CD14-positive monocyte (primary cell): ENCODE data around the gene SRP9. TPM values are rescaled to one million over a fixed set of nuclear protein-coding genes. Genes with fewer than 3 reads are reported as not detected.
"Not testable (repeated sequence)": the region's sequence is repeated elsewhere in the genome, so short reads cannot be mapped to it uniquely, and the experiment has no call there.

Experiments
- DNase-seq, 3 donors: peaks; one replicate each; pipeline ENCODE4 v3.0.0-alpha.2; 2011 to 2022
- H2AFZ ChIP-seq: 2 replicates; pipeline ENCODE4 v1.6.0; 2012; ENCODE audit warnings: mild to moderate bottlenecking, low read depth, low read length, inconsistent platforms; ENCODE audit not compliant: insufficient read depth, poor library complexity, severe bottlenecking
- H3K27ac ChIP-seq, 2 donors: 1 replicate in 1 of 2; 2 replicates in 1 of 2; pipeline ENCODE4 v1.5.1; 2012 to 2013; ENCODE audit warnings: low read length in 2 of 2, control low read depth in 1 of 2, inconsistent platforms in 1 of 2, low read depth in 1 of 2, mild to moderate bottlenecking in 1 of 2
- H3K27me3 ChIP-seq, 2 donors: one replicate each; pipeline versions ENCODE4 v1.6.0 to v1.6.1; 2011 to 2013; ENCODE audit warnings: low read length in 2 of 2; ENCODE audit not compliant: control insufficient read depth in 2 of 2, insufficient read depth in 2 of 2
- H3K36me3 ChIP-seq, 2 donors: replicated peaks in 1 of 2; 1 replicate in 1 of 2; 2 replicates in 1 of 2; pipeline versions ENCODE4 v1.5.1 to v1.6.1; 2012 to 2013; ENCODE audit warnings: low read length in 2 of 2, control low read depth in 1 of 2, inconsistent platforms in 1 of 2, mild to moderate bottlenecking in 1 of 2; ENCODE audit not compliant: insufficient read depth in 2 of 2, control insufficient read depth in 1 of 2
- H3K4me1 ChIP-seq, 2 donors: 1 replicate in 1 of 2; 2 replicates in 1 of 2; pipeline versions ENCODE4 v1.5.1 to v1.6.1; 2012 to 2013; ENCODE audit warnings: low read length in 2 of 2, control low read depth in 1 of 2, inconsistent platforms in 1 of 2, mild to moderate bottlenecking in 1 of 2, moderate library complexity in 1 of 2; ENCODE audit not compliant: insufficient read depth in 2 of 2, control insufficient read depth in 1 of 2
- H3K4me2 ChIP-seq: replicated peaks from 2 replicates; pipeline ENCODE3; 2012; ENCODE audit warnings: low read length, moderate library complexity, mild to moderate bottlenecking; ENCODE audit not compliant: poor library complexity, severe bottlenecking; ENCODE audit errors: extremely low read depth
- H3K4me3 ChIP-seq, 3 experiments: fragments of 200-600 bp in 1 of 3; sonication (generic) in 1 of 3; replicated peaks in 1 of 3; 1 replicate in 2 of 3; 2 replicates in 1 of 3; pipeline ENCODE4 v1.5.1; 2011 to 2013; ENCODE audit warnings: low read length in 3 of 3, mild to moderate bottlenecking in 3 of 3, control low read depth in 2 of 3, low read depth in 2 of 3, inconsistent platforms in 1 of 3, moderate library complexity in 1 of 3
- H3K79me2 ChIP-seq: 2 replicates; pipeline ENCODE4 v1.6.0; 2012; ENCODE audit warnings: mild to moderate bottlenecking, control low read depth, inconsistent platforms, low read length, moderate library complexity; ENCODE audit not compliant: insufficient read depth
- H3K9ac ChIP-seq: 2 replicates; pipeline ENCODE4 v1.6.0; 2017; ENCODE audit warnings: low read length, mild to moderate bottlenecking; ENCODE audit not compliant: insufficient read depth, poor library complexity, severe bottlenecking
- H3K9me3 ChIP-seq, 2 donors: replicated peaks in 1 of 2; 1 replicate in 1 of 2; 2 replicates in 1 of 2; pipeline versions ENCODE4 v1.5.1 to v1.6.1; 2012 to 2013; ENCODE audit warnings: low read length in 2 of 2, control low read depth in 1 of 2; ENCODE audit not compliant: control insufficient read depth in 1 of 2, insufficient read depth in 1 of 2
- H4K20me1 ChIP-seq: 2 replicates; pipeline ENCODE4 v1.6.0; 2012; ENCODE audit warnings: mild to moderate bottlenecking, low read length, control low read depth, moderate library complexity; ENCODE audit not compliant: insufficient read depth
- H3K27ac Mint-ChIP-seq, 7 donors: one replicate each; pipeline ENCODE4 v1.8.0; 2020; ENCODE audit warnings: mild to moderate bottlenecking in 7 of 7, mixed read lengths in 7 of 7, moderate library complexity in 6 of 7, inconsistent platforms in 2 of 7
- H3K27me3 Mint-ChIP-seq, 3 donors: one replicate each; pipeline ENCODE4 v1.8.0; 2021 to 2022; ENCODE audit warnings: low read depth in 3 of 3, mild to moderate bottlenecking in 3 of 3, mixed read lengths in 3 of 3, moderate library complexity in 3 of 3, inconsistent platforms in 1 of 3
- H3K36me3 Mint-ChIP-seq, 2 donors: one replicate each; pipeline ENCODE4 v1.8.0; 2020; ENCODE audit warnings: mixed read lengths in 2 of 2, inconsistent platforms in 1 of 2, mild to moderate bottlenecking in 1 of 2
- H3K4me1 Mint-ChIP-seq: one replicate; pipeline ENCODE4 v1.8.0; 2020; ENCODE audit warnings: mild to moderate bottlenecking, mixed read lengths
- H3K4me3 Mint-ChIP-seq, 2 donors: one replicate each; pipeline ENCODE4 v1.8.0; 2020; ENCODE audit warnings: mild to moderate bottlenecking in 2 of 2, mixed read lengths in 2 of 2, moderate library complexity in 1 of 2
- H3K9me3 Mint-ChIP-seq, 7 donors: one replicate each; pipeline ENCODE4 v1.8.0; 2020 to 2022; ENCODE audit warnings: mixed read lengths in 7 of 7, mild to moderate bottlenecking in 6 of 7, moderate library complexity in 6 of 7, inconsistent platforms in 2 of 7
- CTCF ChIP-seq: fragments of 200-600 bp; IDR thresholded peaks from one replicate; pipeline ENCODE4 v1.8.0; 2022; ENCODE audit warnings: antibody characterized with exemption, mild to moderate bottlenecking
- WGBS: methylation state at CpG from one replicate; pipeline ENCODE4 v1.1.5; 2013; ENCODE audit warnings: missing lambda C conversion rate; ENCODE audit not compliant: insufficient coverage; 5-methylcytosine and 5-hydroxymethylcytosine counted together
- intact Hi-C, 2 donors: fragments of 100-400 bp; cut with micrococcal nuclease; formaldehyde crosslinking; loops; one replicate each; pipeline versions ENCODE4 v1.15.0 to v1.15.1; 2023
- polyA plus RNA-seq, 3 donors: library from polyadenylated mRNA; depleted of rRNA in 1 of 3; unstranded in 2 of 3; stranded (reverse) in 1 of 3; fragments of 300-500 nt in 2 of 3; fragments of >200 nt in 1 of 3; fragmentation: Illumina TruSeq in 2 of 3; gene quantifications; 1 replicate in 2 of 3; 2 replicates in 1 of 3; pipeline ENCODE4 v1.2.3, GENCODE V29; 2012 to 2021

Gene SRP9
- polyA plus RNA-seq, 3 donors = 89.5 to 329 (median 281) TPM

DNA sequence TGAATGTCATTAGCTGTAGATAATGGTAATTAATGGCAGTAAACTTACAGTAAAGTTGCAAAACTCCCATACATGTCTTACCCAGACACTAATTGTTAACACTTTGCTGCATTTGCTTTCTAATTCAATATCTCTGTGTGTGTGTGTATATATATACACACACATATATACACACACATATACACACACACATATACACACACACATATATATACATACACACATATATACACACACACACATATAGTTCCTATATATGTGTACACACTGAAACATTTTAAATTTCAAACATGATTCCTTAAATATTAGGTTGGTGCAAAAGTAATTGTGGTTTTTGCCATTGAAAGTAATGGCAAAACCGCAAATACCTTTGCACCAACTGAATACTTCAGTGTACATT lies 28.6 kb downstream of the SRP9 start:
- Mint-ChIP-seq H3K4me1 (peaks cover 29% of the 10 kb centered on the region), H3K9me3 (no peaks in the 10 kb centered on the region), H3K27ac (no peak overlapping the region), H3K36me3 (no peaks in the 10 kb centered on the region), H3K27me3 (peaks cover 10 to 12% (median 10%) of the 10 kb centered on the region in 3 donors), H3K4me3 (no peak overlapping the region)
- peaks cover 13 to 25% of the 10 kb centered on the region in 2 donors for H3K4me1 ChIP-seq
- H3K4me3 ChIP-seq = no peak overlapping the region
- no peaks in the 10 kb centered on the region for H3K9me3 ChIP-seq
- H3K4me2 ChIP-seq = no peak overlapping the region
- no peak for TF ChIP-seq CTCF
- intact Hi-C loops = no loop called here
- H3K36me3 ChIP-seq = no peaks in the 10 kb centered on the region
- H3K27me3 ChIP-seq = peaks cover 0 to 2% of the 10 kb centered on the region in 2 donors
- H3K9ac ChIP-seq = no peak overlapping the region
- no peaks in the 10 kb centered on the region for H3K79me2 ChIP-seq
- DNase-seq = no peak
- no peak overlapping the region for H3K27ac ChIP-seq
- H4K20me1 ChIP-seq = no peaks in the 10 kb centered on the region
- H2AFZ ChIP-seq = no peak overlapping the region
- no CpG with 5 or more reads among the region's 1 CpG for WGBS

DNA sequence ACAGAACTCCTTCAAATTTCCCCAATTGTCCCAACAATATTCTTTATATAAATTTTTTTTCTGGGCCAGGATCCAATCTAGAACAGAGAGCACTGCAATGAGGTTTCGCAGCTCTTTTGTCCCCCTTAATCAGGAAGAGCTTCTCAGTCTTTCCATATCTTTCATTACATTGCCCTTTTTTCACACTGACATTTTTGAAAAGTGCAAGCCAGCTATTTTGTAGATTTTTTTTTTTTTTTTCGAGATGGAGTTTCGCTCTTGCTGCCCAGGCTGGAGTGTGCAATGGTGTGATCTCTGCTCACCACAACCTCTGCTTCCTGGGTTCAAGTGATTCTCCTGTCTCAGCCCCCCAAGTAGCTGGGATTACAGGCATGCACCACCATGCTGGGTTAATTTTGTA lies 29.1 kb downstream of the SRP9 start:
- not testable (repeated sequence) for DNase-seq, H3K4me2 ChIP-seq
- peaks cover 10 to 13% (median 13%) of the 10 kb centered on the region in 3 donors for H3K27me3 Mint-ChIP-seq

More for the DNA sequence above, 29.1 kb downstream of the SRP9 start:
- H3K4me3 ChIP-seq, intact Hi-C loops, H4K20me1 ChIP-seq, H3K79me2 ChIP-seq, H2AFZ ChIP-seq, H3K27ac ChIP-seq, H3K4me3 Mint-ChIP-seq, H3K27me3 ChIP-seq, H3K9ac ChIP-seq, H3K27ac Mint-ChIP-seq, H3K36me3 ChIP-seq, H3K36me3 Mint-ChIP-seq, H3K9me3 ChIP-seq, H3K9me3 Mint-ChIP-seq: not testable (repeated sequence)
- H3K4me1 ChIP-seq = peaks cover 15 to 29% of the 10 kb centered on the region in 2 donors
- peaks cover 34% of the 10 kb centered on the region for H3K4me1 Mint-ChIP-seq
- no CpG with 5 or more reads among the region's 3 CpGs for WGBS
